HG03469 (cell line): Measurements from ENCODE around the gene SLC35G4.
"Not testable (repeated sequence)": the region's sequence is repeated elsewhere in the genome, so short reads cannot be mapped to it uniquely, and the experiment has no call there.

ENCODE experiments used
- ATAC-seq: cut with Tn5 transposase; IDR thresholded peaks from one replicate; pipeline ENCODE4 v1.9.1; 2021; ENCODE audit warnings: mild to moderate bottlenecking, moderate library complexity, moderate number of reproducible peaks; ENCODE audit not compliant: unreplicated experiment

The SLC35G4 gene

DNA sequence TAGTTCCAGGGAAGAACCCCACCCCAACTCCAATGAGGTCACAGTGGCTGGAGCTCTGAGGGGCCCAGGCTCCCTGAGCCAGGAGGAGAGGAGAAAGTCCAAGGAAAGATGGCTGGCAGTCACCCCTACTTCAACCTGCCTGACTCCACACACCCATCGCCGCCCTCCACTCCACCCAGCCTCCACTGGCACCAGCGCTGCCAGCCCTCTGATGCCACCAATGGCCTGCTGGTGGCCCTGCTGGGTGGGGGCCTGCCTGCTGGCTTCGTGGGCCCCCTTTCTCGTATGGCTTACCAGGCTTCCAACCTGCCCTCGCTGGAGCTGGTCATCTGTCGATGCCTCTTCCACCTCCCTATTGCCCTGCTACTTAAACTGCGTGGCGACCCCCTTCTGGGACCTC, at the start of gene SLC35G4:
Gene SLC35G4 (plus strand): TSS at position 109 of the 400 bp plus-strand sequence. CDS start 0 bp downstream, at position 109.
- not testable (repeated sequence) for ATAC-seq

DNA sequence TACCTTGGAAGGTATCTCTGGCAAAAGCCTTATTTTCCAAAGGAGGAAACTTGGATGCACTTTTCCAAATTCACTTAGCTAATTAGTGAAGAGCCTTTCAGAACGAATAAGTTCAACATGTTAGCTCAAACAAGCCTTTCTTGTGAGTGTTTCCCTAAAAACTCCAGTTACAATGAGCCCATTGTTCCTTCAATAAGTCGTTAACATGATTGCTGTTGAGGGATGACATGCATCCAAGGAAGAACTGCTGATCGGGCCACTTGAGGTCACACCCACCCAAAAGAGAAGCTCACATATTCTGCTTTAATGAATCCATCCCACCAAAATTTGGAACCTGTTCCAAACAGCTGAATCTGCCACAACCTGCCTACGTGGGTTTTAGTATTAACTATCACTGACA, 48.1 kb upstream of the SLC35G4 start:
- ATAC-seq: no peak

DNA sequence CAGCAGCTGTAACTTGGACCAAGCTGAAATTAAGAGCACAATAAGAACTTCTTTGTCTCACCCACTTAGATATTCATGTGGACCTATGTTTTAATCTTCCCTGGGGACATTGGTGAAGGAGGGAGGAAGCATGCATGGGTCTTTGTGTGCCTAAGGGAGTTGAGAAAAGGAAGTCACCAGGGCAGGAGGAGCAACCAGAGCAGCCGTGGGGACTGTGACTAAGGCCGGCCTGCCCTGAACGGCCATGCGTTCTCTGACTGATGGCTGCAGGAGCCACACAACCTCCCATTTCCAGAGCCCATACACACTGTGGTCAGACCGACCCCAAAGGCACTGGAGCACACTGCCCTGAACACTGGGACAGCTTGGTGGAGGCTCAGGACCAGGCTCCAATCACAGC, 43.7 kb upstream of the SLC35G4 start:
- ATAC-seq: no peak

DNA sequence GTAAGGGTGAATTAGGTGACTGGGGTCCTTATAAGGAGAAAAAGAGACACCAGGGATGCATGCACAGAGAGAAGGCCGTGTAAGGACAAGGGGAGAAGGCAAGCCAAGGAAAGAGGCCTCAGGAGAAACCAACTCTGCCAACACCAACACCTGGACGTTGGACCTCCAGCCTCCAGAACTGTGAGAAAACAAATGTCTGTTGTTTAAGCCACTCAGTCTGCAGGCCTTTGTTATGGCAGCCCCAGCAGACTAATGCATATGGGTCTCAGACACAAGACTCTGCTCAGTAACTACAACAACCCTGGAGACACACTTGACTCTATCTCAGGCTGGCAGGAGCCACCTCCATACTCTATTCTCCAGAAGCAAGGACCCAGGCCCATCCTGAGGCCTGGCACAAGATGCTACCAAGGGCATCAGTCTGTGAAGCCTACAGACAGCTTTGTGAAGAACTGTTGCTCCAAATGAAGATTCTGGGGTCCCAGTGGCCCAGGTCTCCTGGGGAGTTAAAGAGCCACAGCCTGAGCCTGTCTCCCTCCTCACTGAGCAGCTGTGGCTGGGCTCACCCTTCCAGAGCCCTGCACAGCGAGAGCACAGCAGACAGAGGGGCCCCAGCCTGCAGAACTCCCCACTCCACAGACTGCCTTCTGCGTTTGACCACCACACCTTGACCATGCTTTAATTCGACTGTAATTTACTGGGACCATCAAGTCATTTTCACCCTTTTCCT, 43.0 kb upstream of the SLC35G4 start:
- ATAC-seq: no peak

DNA sequence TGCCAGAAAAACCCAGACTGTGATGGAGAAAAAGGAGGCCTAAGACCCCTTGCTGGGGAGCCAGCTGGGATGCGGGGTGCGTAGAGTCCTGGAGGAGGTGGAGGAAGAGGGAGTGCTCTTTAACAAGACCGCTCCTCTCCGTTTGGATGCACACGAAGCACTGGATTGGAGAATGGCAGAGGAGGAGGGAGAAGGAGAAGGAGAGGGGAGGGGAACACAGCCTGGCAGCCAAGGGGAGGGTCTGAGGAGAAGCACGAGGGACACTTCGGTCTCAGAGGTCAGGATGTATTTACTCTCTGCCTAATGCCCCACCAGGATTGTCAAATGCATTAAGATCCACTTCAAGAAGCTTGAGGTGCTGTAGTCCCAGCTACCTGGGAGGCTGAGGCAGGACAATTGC, 42.0 kb upstream of the SLC35G4 start:
- ATAC-seq: no peak

DNA sequence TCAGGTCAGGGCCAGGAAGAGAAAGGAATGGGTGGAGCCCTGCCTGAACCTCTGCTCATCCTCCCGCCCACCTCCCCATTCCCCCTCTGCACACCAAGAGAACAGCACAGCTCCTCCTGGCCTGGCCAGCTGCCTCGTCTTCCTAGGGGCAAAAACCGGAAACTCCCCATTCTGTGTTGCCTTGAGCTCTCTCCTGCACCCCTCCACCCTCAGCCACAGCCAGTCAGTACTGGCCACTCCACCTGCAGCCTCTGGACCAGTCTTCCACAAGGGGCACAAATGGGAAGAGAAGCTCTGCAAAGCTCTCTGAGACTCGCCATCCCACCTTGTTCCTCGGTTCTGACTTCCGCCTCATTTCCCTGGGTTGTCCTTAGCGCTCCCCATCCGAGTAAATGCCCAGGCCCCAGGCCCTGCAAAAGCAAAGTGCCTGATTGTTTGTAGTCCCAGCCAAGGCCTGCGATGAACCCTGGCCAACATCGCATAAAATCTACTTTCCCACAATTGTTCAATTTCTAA, 39.3 kb upstream of the SLC35G4 start:
- no peak for ATAC-seq

DNA sequence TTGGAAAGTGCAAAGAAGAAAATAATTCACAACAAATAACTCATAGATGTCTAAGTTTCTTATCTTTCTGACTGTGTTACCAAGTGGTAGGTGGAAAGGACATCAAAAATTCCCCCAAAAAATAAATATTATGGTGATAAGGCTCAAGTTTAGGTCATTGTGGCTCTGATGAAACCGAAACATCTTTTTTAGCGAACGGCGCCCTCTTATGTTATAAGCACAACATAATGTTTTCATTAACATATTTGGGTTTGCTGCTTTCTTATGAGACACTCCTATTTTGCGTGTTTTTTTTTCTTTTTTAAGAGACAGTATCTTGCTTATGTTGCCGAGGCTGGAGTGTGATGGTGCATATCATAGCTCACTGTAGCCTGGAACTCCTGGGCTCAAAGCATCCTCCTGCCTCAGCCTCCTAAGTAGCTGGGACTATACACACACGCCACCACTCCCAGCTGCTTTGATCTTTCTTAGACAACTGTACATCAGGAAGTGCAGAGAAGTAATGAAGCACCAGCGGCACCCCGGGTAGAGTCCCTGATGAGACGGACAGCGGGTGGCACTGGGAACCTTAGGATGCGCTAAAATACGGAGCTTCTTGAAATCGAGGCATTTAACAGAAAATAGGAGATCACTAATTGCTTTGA, 38.5 kb upstream of the SLC35G4 start:
- no peak for ATAC-seq

DNA sequence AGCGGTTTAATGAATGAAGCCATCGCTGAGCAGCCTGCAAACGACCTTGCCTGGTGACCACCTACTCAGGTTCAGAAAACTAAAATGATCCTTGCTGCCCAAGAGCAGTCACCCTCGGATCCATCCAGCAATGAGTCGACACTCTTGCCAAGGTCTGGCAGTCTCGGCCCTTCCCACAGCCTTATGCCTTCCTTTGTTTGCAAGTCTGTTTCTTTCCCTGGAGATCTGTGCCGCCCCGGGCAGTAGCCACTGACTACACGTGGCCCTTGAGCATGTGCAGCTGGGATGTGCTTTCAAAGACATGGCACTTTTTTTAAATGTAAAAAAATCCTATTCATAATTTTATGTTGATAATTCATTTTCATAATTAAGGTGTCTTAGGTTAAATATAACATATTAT, 37.2 kb upstream of the SLC35G4 start:
- no peak for ATAC-seq

DNA sequence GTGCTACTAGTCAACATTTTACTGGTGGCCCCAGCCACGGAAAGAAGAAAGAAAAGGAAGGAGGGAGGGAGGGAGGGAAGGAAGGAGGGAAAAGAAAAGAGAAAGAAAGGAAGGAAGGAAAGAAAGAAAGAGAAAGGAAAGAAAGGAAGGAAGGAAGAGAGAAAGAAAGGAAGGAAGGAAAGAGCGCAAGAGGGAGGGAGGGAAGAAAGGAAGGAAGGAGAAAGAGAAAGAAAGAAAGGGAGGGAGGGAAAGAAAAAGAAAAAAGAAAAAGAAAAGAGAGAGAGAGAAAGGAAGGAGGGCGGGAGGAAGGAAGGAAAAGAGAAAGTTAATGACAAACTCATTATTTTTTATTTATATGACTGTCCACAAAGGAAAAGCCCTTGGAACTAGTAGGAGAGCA, 34.9 kb upstream of the SLC35G4 start:
- no peak for ATAC-seq

DNA sequence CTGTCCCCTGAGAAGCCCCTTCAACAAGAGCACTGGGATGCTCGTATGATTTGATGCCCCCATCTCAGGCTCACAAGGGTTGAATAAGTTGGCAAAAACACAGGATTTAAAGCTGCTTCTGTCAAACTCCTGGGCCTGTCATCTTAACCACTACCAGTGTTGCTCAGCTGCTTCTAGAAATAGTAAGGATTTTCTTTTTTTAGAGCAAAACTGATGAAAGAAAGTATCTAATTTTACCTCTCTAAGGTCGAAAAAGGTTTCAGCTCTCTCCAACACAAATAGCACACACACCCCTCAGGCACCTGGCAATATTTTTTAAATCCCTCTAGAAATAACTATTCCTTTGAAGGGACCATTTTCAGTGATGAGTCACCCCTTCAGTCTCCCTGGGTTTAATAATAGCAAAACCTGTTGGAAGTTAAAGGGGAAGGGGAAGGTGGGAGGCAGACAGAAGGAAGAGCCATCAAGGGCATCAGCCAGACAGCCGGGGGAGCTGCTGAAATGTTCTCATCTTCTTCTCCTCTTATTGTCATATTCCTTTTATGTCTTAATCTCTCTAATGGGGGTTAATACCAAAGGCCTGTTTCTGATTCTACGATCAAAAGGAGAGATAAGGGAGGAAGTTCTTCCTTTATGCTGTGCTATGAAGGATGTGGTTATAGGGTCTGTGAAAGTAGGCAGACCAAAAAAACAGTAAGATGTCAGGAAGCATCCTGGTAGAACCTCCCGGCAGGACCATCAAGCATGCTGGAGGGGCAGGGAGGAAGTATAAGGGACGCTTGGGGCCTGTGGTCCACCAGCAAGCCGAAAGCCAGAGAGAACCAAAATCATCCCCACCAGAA, 31.9 kb upstream of the SLC35G4 start:
- no peak for ATAC-seq

DNA sequence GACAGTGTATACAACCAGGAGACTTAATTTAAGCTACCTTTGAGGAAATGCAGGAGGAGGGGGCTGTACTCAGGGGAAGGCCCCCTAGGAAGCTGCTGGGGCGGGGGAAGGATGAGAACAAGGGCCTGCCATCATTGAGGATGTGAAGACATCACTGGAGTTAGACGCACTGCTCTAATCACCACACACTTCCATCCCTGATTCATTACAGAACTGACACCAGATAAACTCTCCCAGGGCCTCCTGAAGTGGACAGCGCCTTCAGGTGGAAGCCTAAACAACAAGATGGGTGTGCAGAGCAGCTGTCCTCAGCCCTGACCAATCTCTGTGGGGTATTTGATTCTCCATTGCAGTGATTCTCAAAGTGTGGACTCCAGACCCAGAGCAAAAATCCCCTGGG, 30.6 kb upstream of the SLC35G4 start:
- no peak for ATAC-seq

DNA sequence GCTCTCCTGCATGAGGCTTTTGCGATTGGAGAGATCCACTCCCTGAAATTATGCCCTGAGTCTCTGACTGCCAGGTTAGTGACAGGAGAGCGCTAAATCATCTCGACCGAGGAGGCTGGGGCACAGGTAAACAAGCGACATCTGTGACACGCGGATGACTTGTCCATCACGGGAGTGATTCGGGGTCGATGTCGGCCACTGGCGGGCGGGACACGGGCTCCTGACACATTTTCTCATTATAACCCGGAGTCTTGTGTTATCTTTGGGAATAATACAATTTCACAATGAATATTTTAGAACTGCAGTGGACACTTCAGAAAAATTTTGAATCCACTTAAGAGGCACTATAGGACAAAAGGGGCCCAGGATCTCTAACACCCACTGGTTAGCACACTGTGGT, 29.5 kb upstream of the SLC35G4 start:
- ATAC-seq: no peak

DNA sequence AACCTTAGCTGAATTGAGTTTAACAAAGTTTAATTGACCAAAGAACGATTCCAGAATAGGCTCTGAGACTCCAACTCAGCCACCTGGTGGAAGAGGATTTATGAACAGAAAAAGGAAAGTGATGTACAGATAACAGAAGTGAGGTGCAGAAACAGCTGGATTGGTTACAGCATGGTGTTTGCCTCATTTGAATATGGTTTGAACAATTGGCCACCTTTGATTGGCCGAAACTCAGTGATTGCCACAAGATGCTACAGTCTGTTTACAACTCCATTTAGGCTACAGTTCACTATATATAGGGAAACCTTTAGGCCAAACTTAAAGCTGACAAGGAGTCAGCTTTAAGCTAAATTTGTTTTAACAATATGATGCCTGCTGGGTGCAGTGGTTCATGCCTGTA, 28.1 kb upstream of the SLC35G4 start:
- no peak for ATAC-seq

DNA sequence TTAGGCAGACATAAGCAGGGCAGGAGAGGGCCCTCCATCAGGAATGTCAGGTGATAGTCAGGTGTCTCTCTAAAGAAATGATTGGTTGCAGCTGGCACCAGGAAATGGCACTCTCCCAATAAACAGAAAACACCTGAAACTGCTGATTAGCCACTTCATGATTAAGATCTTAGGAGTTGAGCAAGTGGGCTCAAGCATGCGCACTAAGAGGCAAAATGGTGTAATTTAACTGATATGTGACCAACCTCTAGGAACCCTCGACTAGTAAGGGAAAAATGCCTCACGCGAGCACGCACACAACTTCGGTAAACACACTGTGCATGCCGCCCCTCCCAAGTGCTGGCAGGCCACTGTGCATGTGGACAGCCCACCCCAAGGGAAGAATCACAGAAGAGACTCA, 23.8 kb upstream of the SLC35G4 start:
- no peak for ATAC-seq

DNA sequence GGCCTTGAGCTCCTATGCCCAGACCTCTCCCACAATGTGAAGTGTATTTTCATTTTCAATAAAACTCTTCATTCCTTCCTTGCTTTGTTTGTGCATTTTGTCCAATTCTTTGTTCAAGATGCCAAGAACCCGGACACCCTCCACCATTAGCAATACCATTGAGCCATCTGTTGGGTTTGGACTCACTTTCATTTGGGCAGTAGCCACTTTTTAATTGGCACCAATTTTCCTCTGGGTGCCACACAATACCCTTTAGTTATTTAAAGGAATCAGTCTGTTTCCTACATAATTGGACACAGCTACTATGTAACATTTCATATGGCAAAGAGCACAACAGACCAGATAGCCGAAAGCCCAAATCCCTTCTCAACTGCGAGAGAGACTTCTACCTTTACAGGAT, 22.5 kb upstream of the SLC35G4 start:
- no peak for ATAC-seq

DNA sequence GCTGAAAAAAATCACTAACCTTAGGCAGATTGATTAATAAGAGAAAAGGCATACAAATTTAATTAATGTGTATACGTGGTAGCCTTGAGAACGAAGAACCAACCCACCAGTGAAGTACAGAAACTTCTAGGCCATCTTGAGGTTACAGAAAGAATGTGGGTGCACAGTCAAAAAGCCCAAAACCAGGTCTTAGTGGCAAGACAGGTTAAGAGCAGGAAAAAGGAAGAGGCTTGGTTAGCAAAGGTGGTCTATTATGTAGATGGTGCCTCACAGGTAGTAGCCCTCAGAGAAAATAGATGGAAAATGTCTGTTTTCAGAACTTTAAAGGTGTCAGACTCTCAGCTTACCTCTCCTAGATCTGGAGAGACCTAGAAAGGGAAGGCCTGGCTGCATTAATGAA, 22.0 kb upstream of the SLC35G4 start:
- ATAC-seq: no peak

DNA sequence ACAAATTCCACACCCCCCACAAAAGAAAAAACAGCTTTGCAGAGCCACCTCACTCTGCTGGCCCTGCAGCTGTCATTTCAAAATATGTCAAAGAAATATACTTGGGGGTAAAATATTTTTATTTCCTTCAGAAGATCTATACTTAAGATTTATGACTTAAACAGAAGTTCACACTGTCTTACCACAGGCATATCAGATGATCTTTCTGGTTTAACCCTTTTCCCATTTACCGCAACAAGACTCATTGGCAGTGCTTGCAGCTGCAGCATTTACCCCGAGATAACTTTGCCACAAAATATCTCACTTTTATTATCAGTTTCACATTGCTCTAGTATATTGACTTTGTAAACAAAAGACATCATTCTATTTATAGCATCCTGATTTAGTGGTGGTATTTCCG, 21.6 kb upstream of the SLC35G4 start:
- ATAC-seq: no peak

DNA sequence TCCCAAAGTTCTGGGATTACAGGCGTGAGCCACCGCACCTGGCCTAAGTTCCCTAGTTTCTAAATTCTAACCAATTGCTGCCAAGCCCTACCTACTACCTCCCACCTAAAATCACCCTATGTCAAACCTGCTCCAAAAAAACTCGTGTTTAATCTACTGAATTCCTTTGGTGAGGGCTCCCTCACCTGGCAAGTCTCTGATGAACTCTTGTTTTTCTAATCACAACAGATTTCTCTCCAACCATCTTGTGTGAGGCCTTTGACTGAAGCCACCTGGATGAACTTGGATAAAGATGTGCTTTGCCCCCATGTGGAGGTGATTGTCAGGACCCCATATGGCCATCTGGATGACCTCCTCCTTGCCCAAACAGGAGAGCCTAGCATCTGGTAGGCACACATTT, 17.4 kb upstream of the SLC35G4 start:
- ATAC-seq: no peak

DNA sequence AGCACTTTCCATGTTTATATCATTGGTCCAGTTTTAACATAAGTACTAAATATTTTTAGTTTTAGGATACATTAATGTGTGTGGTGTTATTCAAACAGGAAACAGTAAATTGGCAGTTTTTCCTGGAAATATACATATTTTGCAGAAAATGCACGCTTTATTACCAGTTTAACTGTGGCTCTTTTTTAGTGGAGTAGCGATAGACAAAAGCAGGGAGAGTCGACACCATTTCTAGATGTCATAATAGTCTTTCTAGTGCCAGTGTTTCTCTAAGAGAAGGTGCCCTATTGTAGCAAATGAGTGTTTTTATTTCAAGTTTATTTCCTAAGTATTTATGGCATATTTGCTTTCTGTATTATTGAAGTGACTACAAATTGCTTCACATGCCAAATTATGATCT, 9.1 kb upstream of the SLC35G4 start:
- no peak for ATAC-seq

DNA sequence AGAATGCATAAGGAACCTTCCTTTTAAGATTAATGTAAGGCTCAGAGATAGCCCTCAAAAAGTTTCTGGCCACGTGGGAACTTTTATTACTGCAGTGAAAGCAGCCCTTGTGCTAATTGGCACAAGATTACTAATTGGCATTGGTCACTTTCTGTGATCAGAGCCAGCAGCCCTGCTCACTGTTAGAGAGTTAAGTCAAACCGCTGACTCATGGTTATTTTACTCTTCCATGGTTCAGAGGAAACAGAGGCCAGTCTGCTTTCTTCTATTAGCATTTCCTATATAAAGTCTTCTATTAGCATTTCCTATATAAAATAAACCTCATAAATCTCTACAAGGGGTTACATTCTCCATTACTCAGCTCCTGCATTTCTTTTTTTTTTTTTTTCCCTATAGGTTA, 1.5 kb upstream of the SLC35G4 start:
- ATAC-seq: no peak

DNA sequence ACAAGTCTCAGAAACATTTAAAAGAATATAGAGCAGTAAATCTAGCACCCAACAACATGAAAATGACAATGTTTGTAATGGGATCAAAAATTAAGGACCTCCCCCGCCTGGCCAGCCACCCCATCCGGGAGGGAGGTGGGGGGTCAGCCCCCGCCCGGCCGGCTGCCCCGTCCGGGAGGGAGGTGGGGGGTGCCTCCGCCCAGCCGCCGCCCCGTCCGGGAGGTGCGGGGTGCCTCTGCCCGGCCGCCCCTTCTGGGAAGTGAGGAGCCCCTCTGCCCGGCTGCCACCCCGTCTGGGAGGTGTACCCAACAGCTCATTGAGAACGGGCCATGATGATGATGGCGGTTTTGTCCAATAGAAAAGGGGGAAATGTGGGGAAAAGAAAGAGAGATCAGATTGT, 778 bp upstream of the SLC35G4 start:
- not testable (repeated sequence) for ATAC-seq

DNA sequence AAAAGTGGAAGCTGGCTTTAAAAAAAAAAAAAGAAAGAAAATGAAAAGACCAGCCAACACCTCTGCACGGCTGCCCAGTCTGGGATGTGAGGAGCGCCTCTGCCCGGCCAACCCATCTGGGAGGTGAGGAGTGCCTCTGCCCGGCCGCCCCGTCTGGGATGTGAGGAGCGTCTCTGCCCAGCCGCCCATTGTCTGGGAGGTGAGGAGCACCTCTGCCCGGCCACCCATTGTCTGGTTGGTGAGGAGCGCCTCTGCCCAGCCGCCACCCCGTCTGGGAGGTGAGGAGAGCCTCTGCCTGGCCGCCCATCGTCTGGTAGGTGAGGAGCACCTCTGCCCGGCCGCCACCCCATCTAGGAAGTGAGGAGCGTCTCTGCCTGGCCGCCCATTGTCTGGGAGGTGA, 3.7 kb downstream of the SLC35G4 start:
- ATAC-seq: not testable (repeated sequence)
